ENCODE measurements around the gene SULF2. TPM values are rescaled to one million over a fixed set of nuclear protein-coding genes. Genes with fewer than 3 reads are reported as not detected.
A peak's percentile ranks its signal among the peaks of the same experiment; 100 is the strongest.

Gene SULF2
- total and polyA plus RNA-seq, 9 of the 15 experiments (the other 6 are each of a cell fraction or from before 2014, with no cell fraction given): 0.33 TPM; not detected in 8

DNA sequence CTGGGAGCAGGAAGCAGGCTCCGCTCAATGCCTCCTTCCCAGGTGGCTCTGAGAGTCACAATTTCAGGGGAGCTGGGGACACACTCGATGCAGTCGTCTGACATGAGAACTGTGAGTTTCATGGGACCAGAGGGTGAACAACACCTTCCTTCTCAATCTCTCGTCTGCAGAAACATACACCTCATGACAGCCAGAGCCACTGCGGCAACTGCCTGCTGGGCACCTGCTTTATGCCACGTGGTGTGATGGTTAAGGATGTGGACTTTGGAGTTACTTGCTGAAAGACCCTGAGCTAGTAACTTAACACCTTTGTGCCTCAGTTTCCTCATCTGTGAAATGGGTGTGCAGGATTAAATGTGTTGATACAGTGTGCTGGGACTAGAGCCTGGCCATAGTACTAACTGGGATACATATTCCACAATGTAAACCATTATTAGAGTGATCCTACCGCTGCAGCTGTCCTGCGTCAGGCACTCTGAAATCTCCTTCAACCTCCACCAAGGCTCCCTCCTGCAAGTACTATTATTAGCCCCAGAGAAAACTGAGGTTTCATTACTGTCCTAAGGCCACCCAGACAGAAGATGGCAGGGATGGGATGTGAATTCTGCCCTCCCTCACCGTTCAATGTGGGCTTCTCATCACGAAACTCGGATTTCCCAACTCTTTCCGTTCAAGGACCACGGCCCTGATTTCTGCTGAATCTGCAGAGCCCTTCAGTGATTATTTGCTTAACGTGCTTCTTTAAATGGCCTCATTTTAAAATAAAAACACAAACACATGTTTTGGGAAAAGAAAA lies 24.4 kb downstream of the SULF2 start (continued):
- TF ChIP-seq, protein P1, sequence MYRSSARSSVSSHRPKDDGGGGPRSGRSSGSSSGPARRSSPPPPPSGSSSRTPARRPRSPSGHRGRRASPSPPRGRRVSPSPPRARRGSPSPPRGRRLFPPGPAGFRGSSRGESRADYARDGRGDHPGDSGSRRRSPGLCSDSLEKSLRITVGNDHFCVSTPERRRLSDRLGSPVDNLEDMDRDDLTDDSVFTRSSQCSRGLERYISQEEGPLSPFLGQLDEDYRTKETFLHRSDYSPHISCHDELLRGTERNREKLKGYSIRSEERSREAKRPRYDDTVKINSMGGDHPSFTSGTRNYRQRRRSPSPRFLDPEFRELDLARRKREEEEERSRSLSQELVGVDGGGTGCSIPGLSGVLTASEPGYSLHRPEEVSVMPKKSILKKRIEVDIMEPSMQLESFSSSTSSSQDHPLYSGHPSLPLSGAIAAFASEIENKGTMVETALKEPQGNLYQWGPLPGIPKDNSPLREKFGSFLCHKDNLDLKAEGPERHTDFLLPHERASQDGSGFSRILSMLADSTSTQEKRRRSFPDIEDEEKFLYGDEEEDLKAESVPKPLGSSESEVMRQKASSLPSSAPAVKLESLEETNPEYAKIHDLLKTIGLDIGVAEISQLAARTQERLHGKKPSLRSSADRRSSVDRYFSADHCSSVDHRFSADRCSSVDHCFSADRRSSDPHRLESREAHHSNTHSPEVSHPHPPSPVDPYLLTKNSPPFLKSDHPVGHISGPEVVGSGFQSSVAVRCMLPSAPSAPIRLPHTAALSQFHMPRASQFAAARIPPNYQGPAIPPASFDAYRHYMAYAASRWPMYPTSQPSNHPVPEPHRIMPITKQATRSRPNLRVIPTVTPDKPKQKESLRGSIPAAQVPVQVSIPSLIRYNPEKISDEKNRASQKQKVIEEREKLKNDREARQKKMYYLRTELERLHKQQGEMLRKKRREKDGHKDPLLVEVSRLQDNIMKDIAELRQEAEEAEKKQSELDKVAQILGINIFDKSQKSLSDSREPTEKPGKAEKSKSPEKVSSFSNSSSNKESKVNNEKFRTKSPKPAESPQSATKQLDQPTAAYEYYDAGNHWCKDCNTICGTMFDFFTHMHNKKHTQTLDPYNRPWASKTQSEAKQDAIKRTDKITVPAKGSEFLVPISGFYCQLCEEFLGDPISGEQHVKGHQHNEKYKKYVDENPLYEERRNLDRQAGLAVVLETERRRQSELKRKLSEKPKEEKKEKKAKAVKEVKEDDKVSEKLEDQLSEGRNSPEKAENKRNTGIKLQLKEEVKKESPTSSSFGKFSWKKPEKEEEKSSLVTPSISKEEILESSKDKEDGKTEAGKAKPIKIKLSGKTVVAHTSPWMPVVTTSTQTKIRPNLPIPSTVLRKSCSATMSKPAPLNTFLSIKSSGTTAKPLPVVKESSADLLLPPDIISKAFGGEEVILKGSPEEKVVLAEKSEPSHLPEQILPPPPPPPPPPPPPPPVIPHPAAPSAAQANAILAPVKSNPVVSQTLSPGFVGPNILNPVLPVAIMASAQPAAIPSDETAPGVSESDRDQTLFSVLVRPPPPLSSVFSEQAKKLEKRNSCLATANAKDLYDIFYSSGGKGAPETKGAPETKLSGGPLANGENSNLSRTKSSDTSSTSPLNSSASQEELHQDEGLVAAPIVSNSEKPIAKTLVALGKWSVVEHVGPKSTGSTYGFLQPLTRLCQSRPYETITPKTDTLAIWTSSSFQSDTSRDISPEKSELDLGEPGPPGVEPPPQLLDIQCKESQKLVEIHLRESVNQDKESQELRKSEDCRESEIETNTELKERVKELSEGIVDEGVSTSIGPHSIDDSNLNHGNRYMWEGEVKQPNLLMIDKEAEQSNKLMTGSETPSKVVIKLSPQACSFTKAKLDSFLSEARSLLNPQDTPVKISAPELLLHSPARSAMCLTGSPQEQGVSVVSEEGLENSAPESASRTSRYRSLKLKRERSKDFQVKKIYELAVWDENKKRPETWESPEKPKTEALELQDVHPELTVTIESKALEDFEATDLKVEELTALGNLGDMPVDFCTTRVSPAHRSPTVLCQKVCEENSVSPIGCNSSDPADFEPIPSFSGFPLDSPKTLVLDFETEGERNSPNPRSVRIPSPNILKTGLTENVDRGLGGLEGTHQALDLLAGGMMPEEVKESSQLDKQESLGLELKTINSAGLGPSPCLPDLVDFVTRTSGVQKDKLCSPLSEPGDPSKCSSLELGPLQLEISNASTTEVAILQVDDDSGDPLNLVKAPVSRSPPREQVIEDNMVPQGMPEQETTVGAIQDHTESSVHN (IDR thresholded peaks at IDR 0.05; ENCODE audit: borderline replicate concordance in 1 of 2, low read depth in 1 of 2): no peak
- TF ChIP-seq MAZ (CRISPR knock-in tag; conservative IDR thresholded peaks at IDR 0.05 in 1 of 2, IDR thresholded peaks at IDR 0.05 in 1 of 2): no peak
- no peak for TF ChIP-seq MAFG (tag; conservative IDR thresholded peaks at IDR 0.05)
- TF ChIP-seq CBFA2T3 (IDR thresholded peaks at IDR 0.05): no peak
- TF ChIP-seq TARDBP (IDR thresholded peaks at IDR 0.05): no peak
- no peak for TF ChIP-seq ZNF263 (CRISPR knock-in tag; IDR thresholded peaks at IDR 0.05; ENCODE audit: borderline replicate concordance)
- no peak for TF ChIP-seq CHCHD3 (CRISPR knock-in tag; IDR thresholded peaks at IDR 0.05)
- no peak for TF ChIP-seq GTF2F1 (IDR thresholded peaks at IDR 0.05; ENCODE audit: low read depth, low read length)
- no peak for TF ChIP-seq PYGO2 (tag; IDR thresholded peaks at IDR 0.05)
- TF ChIP-seq BRF1 (IDR thresholded peaks at IDR 0.05; ENCODE audit: borderline replicate concordance, extremely low read depth, insufficient read length): no peak
- TF ChIP-seq ZNF174 (CRISPR knock-in tag; IDR thresholded peaks at IDR 0.05): no peak
- no peak for TF ChIP-seq ZNF224 (CRISPR knock-in tag; IDR thresholded peaks at IDR 0.05)
- no peak for TF ChIP-seq ZC3H11A (IDR thresholded peaks at IDR 0.05; ENCODE audit: low read depth, low read length)
- peak; percentile 67 for TF ChIP-seq BCOR (IDR thresholded peaks at IDR 0.05)
- no peak for TF ChIP-seq PKNOX1 (IDR thresholded peaks at IDR 0.05)
